Naive thymus-derived CD4-positive, alpha-beta T cell (primary cell): ENCODE measurements around the gene LRRC4C. TPM values are rescaled to one million over a fixed set of nuclear protein-coding genes. Genes with fewer than 3 reads are reported as not detected.

ENCODE experiments used
- ATAC-seq: fragments of 150-1000 bp; cut with Tn5 transposase; 2 replicates; pipeline ENCODE4 v1.10.0; 2021; ENCODE audit warnings: mild to moderate bottlenecking, moderate library complexity
- CTCF ChIA-PET: fragments of 350-600 bp; sonication (Branson Sonifier 250); formaldehyde crosslinking; loops from one replicate; lab custom pipeline; 2021; ENCODE audit warnings: antibody characterized with exemption; lab: Charles Lee
- POLR2A ChIA-PET: fragments of 350-600 bp; sonication (Branson Sonifier 250); formaldehyde crosslinking; loops from one replicate; lab custom pipeline; 2021; ENCODE audit warnings: antibody characterized with exemption, inconsistent platforms; lab: Charles Lee
- DNase-seq, 9 donors: peaks; one replicate each; pipeline versions ENCODE4 v3.0.0 to v3.0.0-alpha.2; 2020 to 2022; ENCODE audit warnings: mixed read lengths in 1 of 9
- H3K27ac ChIP-seq: one replicate; pipeline ENCODE4 v1.7.0; 2013; ENCODE audit warnings: mild to moderate bottlenecking, low read depth, low read length, moderate library complexity
- H3K27me3 ChIP-seq, 2 donors: one replicate each; pipeline ENCODE4 v1.7.0; 2013; ENCODE audit warnings: low read length in 2 of 2, mild to moderate bottlenecking in 2 of 2, moderate library complexity in 2 of 2; ENCODE audit not compliant: control insufficient read depth in 2 of 2, insufficient read depth in 2 of 2
- H3K36me3 ChIP-seq, 3 experiments: 1 replicate in 2 of 3; 2 replicates in 1 of 3; pipeline ENCODE4 v1.7.0; 2013; ENCODE audit warnings: low read length in 3 of 3, mild to moderate bottlenecking in 3 of 3, moderate library complexity in 1 of 3; ENCODE audit not compliant: insufficient read depth in 3 of 3, control insufficient read depth in 2 of 3
- H3K4me1 ChIP-seq, 2 donors: one replicate each; pipeline ENCODE4 v1.7.0; 2013; ENCODE audit warnings: low read length in 2 of 2, mild to moderate bottlenecking in 2 of 2, moderate library complexity in 1 of 2; ENCODE audit not compliant: control insufficient read depth in 2 of 2, insufficient read depth in 2 of 2
- H3K4me3 ChIP-seq: 2 replicates; pipeline ENCODE4 v1.7.0; 2013; ENCODE audit warnings: mild to moderate bottlenecking, low read length
- H3K9me3 ChIP-seq, 3 experiments: 1 replicate in 2 of 3; 2 replicates in 1 of 3; pipeline ENCODE4 v1.7.0; 2013; ENCODE audit warnings: low read length in 3 of 3; ENCODE audit not compliant: control insufficient read depth in 2 of 3
- H3K27ac Mint-ChIP-seq, 9 donors: one replicate each; pipeline ENCODE4 v1.8.0; 2020 to 2022; ENCODE audit warnings: mixed read lengths in 9 of 9, mild to moderate bottlenecking in 8 of 9, moderate library complexity in 5 of 9, inconsistent platforms in 2 of 9
- H3K27me3 Mint-ChIP-seq, 5 donors: one replicate each; pipeline ENCODE4 v1.8.0; 2021 to 2022; ENCODE audit warnings: mixed read lengths in 5 of 5, mild to moderate bottlenecking in 1 of 5
- H3K36me3 Mint-ChIP-seq, 5 donors: one replicate each; pipeline ENCODE4 v1.8.0; 2020 to 2022; ENCODE audit warnings: mixed read lengths in 5 of 5, mild to moderate bottlenecking in 3 of 5, inconsistent platforms in 1 of 5
- H3K4me1 Mint-ChIP-seq, 7 donors: one replicate each; pipeline ENCODE4 v1.8.0; 2020 to 2022; ENCODE audit warnings: mixed read lengths in 7 of 7, mild to moderate bottlenecking in 3 of 7, inconsistent platforms in 1 of 7
- H3K4me3 Mint-ChIP-seq, 10 donors: one replicate each; pipeline ENCODE4 v1.8.0; 2020 to 2022; ENCODE audit warnings: mild to moderate bottlenecking in 10 of 10, mixed read lengths in 10 of 10, moderate library complexity in 6 of 10, inconsistent platforms in 2 of 10
- H3K9me3 Mint-ChIP-seq, 11 donors: one replicate each; pipeline ENCODE4 v1.8.0; 2020 to 2022; ENCODE audit warnings: mixed read lengths in 11 of 11, mild to moderate bottlenecking in 4 of 11, inconsistent platforms in 1 of 11, moderate library complexity in 1 of 11
- intact Hi-C, 2 donors: fragments of 100-400 bp; cut with micrococcal nuclease; formaldehyde crosslinking; loops; one replicate each; pipeline ENCODE4 v1.15.1; 2023
- polyA plus RNA-seq, 2 donors: library from polyadenylated mRNA; unstranded; fragments of 300-500 nt; fragmentation: Illumina TruSeq; gene quantifications; one replicate each; pipeline ENCODE4 v1.2.3, GENCODE V29; 2021
- total RNA-seq, 6 experiments: library from RNA in 5 of 6; stranded (reverse) in 5 of 6; gene quantifications; 1 replicate in 5 of 6; 2 replicates in 1 of 6; pipeline ENCODE4 v1.2.3 and lab custom pipeline; 2021 to 2026

The LRRC4C gene
- total and polyA plus RNA-seq, 7 experiments from 2014 or later, result not detected

- Mint-ChIP-seq H3K4me3 (no peak overlapping the region), H3K4me1 (no peaks in the 10 kb centered on the region), H3K27me3 (no peaks in the 10 kb centered on the region), H3K27ac (no peak overlapping the region), H3K9me3 (peaks cover 0 to 14% (median 7%) of the 10 kb centered on the region in 11 donors), H3K36me3 (no peaks in the 10 kb centered on the region)
- DNase-seq (no peak), ATAC-seq (no peak)
- no peak overlapping the region for H3K27ac ChIP-seq
- H3K36me3 ChIP-seq, result no peaks in the 10 kb centered on the region
- no peaks in the 10 kb centered on the region for H3K9me3 ChIP-seq
- no peaks in the 10 kb centered on the region for H3K4me1 ChIP-seq
- ChIA-PET POLR2A (no interaction called here), CTCF (no interaction called here)
- no peak overlapping the region for H3K4me3 ChIP-seq
- intact Hi-C loops, result no loop called here
- H3K27me3 ChIP-seq, result no peaks in the 10 kb centered on the region
Measured at GRCh38 chr11:41282395-41282794, 177.1 kb downstream of the LRRC4C start.

- Mint-ChIP-seq H3K9me3 (peaks cover 0 to 14% (median 8%) of the 10 kb centered on the region in 11 donors), H3K27me3 (no peaks in the 10 kb centered on the region), H3K27ac (no peak overlapping the region), H3K4me1 (no peaks in the 10 kb centered on the region), H3K4me3 (no peak overlapping the region), H3K36me3 (no peaks in the 10 kb centered on the region)
- DNase-seq (no peak), ATAC-seq (no peak)
- ChIA-PET POLR2A (no interaction called here), CTCF (no interaction called here)
- Histone ChIP-seq H3K27me3 (no peaks in the 10 kb centered on the region), H3K36me3 (no peaks in the 10 kb centered on the region), H3K4me3 (no peak overlapping the region), H3K27ac (no peak overlapping the region), H3K4me1 (no peaks in the 10 kb centered on the region), H3K9me3 (no peaks in the 10 kb centered on the region)
- intact Hi-C loops, result no loop called here
Measured at GRCh38 chr11:41281131-41281742, 178.2 kb downstream of the LRRC4C start.

- ATAC-seq (no peak), DNase-seq (no peak)
- Histone ChIP-seq H3K4me3 (no peak overlapping the region), H3K27me3 (no peaks in the 10 kb centered on the region), H3K36me3 (no peaks in the 10 kb centered on the region), H3K4me1 (no peaks in the 10 kb centered on the region), H3K9me3 (peaks cover 0 to 4% (median 0%) of the 10 kb centered on the region in 3 experiments), H3K27ac (no peak overlapping the region)
- ChIA-PET POLR2A (no interaction called here), CTCF (no interaction called here)
- H3K9me3 Mint-ChIP-seq, result peaks cover 1 to 28% (median 16%) of the 10 kb centered on the region in 11 donors
- H3K27me3 Mint-ChIP-seq, result no peaks in the 10 kb centered on the region
- H3K4me3 Mint-ChIP-seq, result no peak overlapping the region
- peaks cover 0 to 3% (median 0%) of the 10 kb centered on the region in 5 donors for H3K36me3 Mint-ChIP-seq
- no peak overlapping the region for H3K27ac Mint-ChIP-seq
- no peaks in the 10 kb centered on the region for H3K4me1 Mint-ChIP-seq
- intact Hi-C loops, result no loop called here
Measured at GRCh38 chr11:41274831-41275230, 184.6 kb downstream of the LRRC4C start.

- Histone ChIP-seq H3K9me3 (peaks cover 0 to 4% (median 0%) of the 10 kb centered on the region in 3 experiments), H3K27me3 (no peaks in the 10 kb centered on the region), H3K36me3 (no peaks in the 10 kb centered on the region), H3K27ac (no peak overlapping the region), H3K4me1 (no peaks in the 10 kb centered on the region), H3K4me3 (no peak overlapping the region)
- CTCF ChIA-PET, result no interaction called here
- DNase-seq (no peak), ATAC-seq (no peak)
- peaks cover 0 to 3% (median 0%) of the 10 kb centered on the region in 5 donors for H3K36me3 Mint-ChIP-seq
- no peaks in the 10 kb centered on the region for H3K27me3 Mint-ChIP-seq
- peaks cover 0 to 29% (median 15%) of the 10 kb centered on the region in 11 donors for H3K9me3 Mint-ChIP-seq
- intact Hi-C loops, result no loop called here
- no peaks in the 10 kb centered on the region for H3K4me1 Mint-ChIP-seq
- POLR2A ChIA-PET, result no interaction called here
- no peak overlapping the region for H3K27ac Mint-ChIP-seq
- no peak overlapping the region for H3K4me3 Mint-ChIP-seq
Measured at GRCh38 chr11:41273908-41274307, 185.5 kb downstream of the LRRC4C start.

- ChIA-PET CTCF (no interaction called here), POLR2A (no interaction called here)
- Mint-ChIP-seq H3K27me3 (no peaks in the 10 kb centered on the region), H3K4me3 (no peak overlapping the region), H3K36me3 (no peaks in the 10 kb centered on the region), H3K9me3 (peaks cover 0 to 32% (median 7%) of the 10 kb centered on the region in 11 donors), H3K27ac (no peak overlapping the region), H3K4me1 (no peaks in the 10 kb centered on the region)
- Histone ChIP-seq H3K27ac (no peak overlapping the region), H3K36me3 (no peaks in the 10 kb centered on the region), H3K9me3 (peaks cover 0 to 4% (median 0%) of the 10 kb centered on the region in 3 experiments), H3K27me3 (no peaks in the 10 kb centered on the region), H3K4me3 (no peak overlapping the region), H3K4me1 (no peaks in the 10 kb centered on the region)
- intact Hi-C loops, result no loop called here
- ATAC-seq (no peak), DNase-seq (no peak)
Measured at GRCh38 chr11:41267451-41267850, 192.0 kb downstream of the LRRC4C start.

GRCh38 chr11:41256041-41256440 lies 203.4 kb downstream of the LRRC4C start:
- ChIA-PET CTCF (no interaction called here), POLR2A (no interaction called here)
- no peak for ATAC-seq
- DNase-seq, result no peak
- Histone ChIP-seq H3K27me3 (no peaks in the 10 kb centered on the region), H3K9me3 (no peaks in the 10 kb centered on the region), H3K27ac (no peak overlapping the region), H3K4me1 (no peaks in the 10 kb centered on the region), H3K4me3 (no peak overlapping the region), H3K36me3 (no peaks in the 10 kb centered on the region)
- peaks cover 0 to 18% (median 4%) of the 10 kb centered on the region in 11 donors for H3K9me3 Mint-ChIP-seq
- H3K4me3 Mint-ChIP-seq, result no peak overlapping the region
- H3K4me1 Mint-ChIP-seq, result no peaks in the 10 kb centered on the region
- no peaks in the 10 kb centered on the region for H3K36me3 Mint-ChIP-seq
- H3K27me3 Mint-ChIP-seq, result no peaks in the 10 kb centered on the region
- intact Hi-C loops, result no loop called here
- no peak overlapping the region for H3K27ac Mint-ChIP-seq

- H3K9me3 Mint-ChIP-seq, result peaks cover 0 to 19% (median 5%) of the 10 kb centered on the region in 11 donors
- no peaks in the 10 kb centered on the region for H3K4me1 ChIP-seq
- no peaks in the 10 kb centered on the region for H3K9me3 ChIP-seq
- H3K27me3 ChIP-seq, result no peaks in the 10 kb centered on the region
- no peak overlapping the region for H3K4me3 ChIP-seq
- no peaks in the 10 kb centered on the region for H3K36me3 Mint-ChIP-seq
- H3K27me3 Mint-ChIP-seq, result no peaks in the 10 kb centered on the region
- H3K27ac Mint-ChIP-seq, result no peak overlapping the region
- intact Hi-C loops, result no loop called here
- ChIA-PET POLR2A (no interaction called here), CTCF (no interaction called here)
- H3K4me3 Mint-ChIP-seq, result no peak overlapping the region
- no peaks in the 10 kb centered on the region for H3K36me3 ChIP-seq
- ATAC-seq, result no peak
- H3K27ac ChIP-seq, result no peak overlapping the region
- DNase-seq, result no peak
- no peaks in the 10 kb centered on the region for H3K4me1 Mint-ChIP-seq
Measured at GRCh38 chr11:41254966-41255365, 204.5 kb downstream of the LRRC4C start.
